HG03025 (cell line): ENCODE data around the gene MTR.

Source experiments
- ATAC-seq: cut with Tn5 transposase; IDR thresholded peaks from one replicate; pipeline ENCODE4 v1.9.1; 2021; ENCODE audit warnings: mild to moderate bottlenecking, moderate library complexity; ENCODE audit not compliant: unreplicated experiment, low FRiP score

The MTR gene

GRCh38 chr1:236861560-236862218 lies 66.6 kb downstream of the MTR start:
- ATAC-seq = no peak

GRCh38 chr1:236862219-236862591 lies 67.1 kb downstream of the MTR start:
- no peak for ATAC-seq

GRCh38 chr1:236862615-236863211 lies 67.6 kb downstream of the MTR start:
- ATAC-seq = no peak

GRCh38 chr1:236864211-236864610 lies 69.1 kb downstream of the MTR start:
- ATAC-seq = no peak

GRCh38 chr1:236864996-236865817 lies 70.1 kb downstream of the MTR start:
- ATAC-seq = no peak

- no peak for ATAC-seq
Measured at GRCh38 chr1:236865818-236866155, 70.7 kb downstream of the MTR start.

- ATAC-seq = peak; percentile 74
Measured at GRCh38 chr1:236868625-236869467, 73.8 kb downstream of the MTR start.

GRCh38 chr1:236869911-236870310 lies 74.8 kb downstream of the MTR start:
- ATAC-seq = no peak

GRCh38 chr1:236870721-236871120 lies 75.6 kb downstream of the MTR start:
- ATAC-seq = no peak

GRCh38 chr1:236872075-236872666 lies 77.1 kb downstream of the MTR start:
- ATAC-seq = no peak

- no peak for ATAC-seq
Measured at GRCh38 chr1:236875975-236876374, 80.9 kb downstream of the MTR start.

- ATAC-seq = no peak
Measured at GRCh38 chr1:236877661-236878060, 82.6 kb downstream of the MTR start.

GRCh38 chr1:236880209-236880608 lies 85.1 kb downstream of the MTR start:
- ATAC-seq = no peak

GRCh38 chr1:236882678-236883077 lies 87.6 kb downstream of the MTR start:
- ATAC-seq = no peak

- no peak for ATAC-seq
Measured at GRCh38 chr1:236886199-236886598, 91.1 kb downstream of the MTR start.

GRCh38 chr1:236887081-236887480 lies 92.0 kb downstream of the MTR start:
- ATAC-seq = no peak

GRCh38 chr1:236888126-236888525 lies 93.0 kb downstream of the MTR start:
- no peak for ATAC-seq

GRCh38 chr1:236888903-236889302 lies 93.8 kb downstream of the MTR start:
- no peak for ATAC-seq

GRCh38 chr1:236890152-236891056 lies 95.3 kb downstream of the MTR start:
- ATAC-seq = no peak
